Measurements from ENCODE around the gene RYR3. TPM values are rescaled to one million over a fixed set of nuclear protein-coding genes. Genes with fewer than 3 reads are reported as not detected.

The RYR3 gene
- total RNA-seq, 2 experiments from 2014 or later = not detected

DNA sequence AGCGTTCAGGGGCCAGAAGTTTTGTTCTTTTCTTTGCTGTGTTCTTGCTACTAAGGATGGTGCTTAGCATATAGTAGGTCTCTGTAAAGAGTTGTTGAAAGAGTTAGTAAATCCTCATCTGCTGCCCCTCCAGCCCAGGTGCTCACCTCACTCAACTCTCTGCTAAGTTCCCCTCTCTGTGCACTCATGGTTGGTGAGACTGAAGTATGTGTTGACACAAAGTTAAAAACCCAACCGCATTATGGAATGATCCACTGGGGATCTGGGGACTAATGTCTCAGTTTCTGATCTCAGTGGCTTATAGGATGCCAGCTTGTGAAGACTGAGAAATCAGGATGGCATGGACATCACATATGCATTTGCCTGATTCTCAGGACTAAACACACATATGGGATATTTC, 13.8 kb downstream of the RYR3 start:
- Mint-ChIP-seq H3K27ac (no peak overlapping the region), H3K4me3 (no peak overlapping the region), H3K4me1 (peaks cover 4% of the 10 kb centered on the region), H3K9me3 (ENCODE audit: low read depth) (no peaks in the 10 kb centered on the region), H3K36me3 (ENCODE audit: low read depth) (no peaks in the 10 kb centered on the region), H3K27me3 (peaks cover 21% of the 10 kb centered on the region)
- CTCF ChIA-PET = no interaction called here
- POLR2A ChIA-PET = no interaction called here
- intact Hi-C loops (cut with DNase I, micrococcal nuclease) = no loop called here
- no peak for ATAC-seq
- DNase-seq = no peak

GRCh38 chr15:33326908-33327307, 16.1 kb downstream of the RYR3 start:
- intact Hi-C loops (cut with DNase I, micrococcal nuclease) = no loop called here
- H3K9me3 Mint-ChIP-seq (ENCODE audit: low read depth) = no peaks in the 10 kb centered on the region
- H3K27ac Mint-ChIP-seq = no peak overlapping the region
- POLR2A ChIA-PET = no interaction called here
- H3K36me3 Mint-ChIP-seq (ENCODE audit: low read depth) = no peaks in the 10 kb centered on the region
- peaks cover 4% of the 10 kb centered on the region for H3K4me1 Mint-ChIP-seq
- CTCF ChIA-PET = interaction anchor here (1.0 kb wide), 1 partner anchor 12 kb away, joined by 3 read pairs; no protein-coding TSS in a partner anchor
- H3K4me3 Mint-ChIP-seq = no peak overlapping the region
- H3K27me3 Mint-ChIP-seq = peaks cover 31% of the 10 kb centered on the region
- DNase-seq = no peak
- no peak for ATAC-seq

DNA sequence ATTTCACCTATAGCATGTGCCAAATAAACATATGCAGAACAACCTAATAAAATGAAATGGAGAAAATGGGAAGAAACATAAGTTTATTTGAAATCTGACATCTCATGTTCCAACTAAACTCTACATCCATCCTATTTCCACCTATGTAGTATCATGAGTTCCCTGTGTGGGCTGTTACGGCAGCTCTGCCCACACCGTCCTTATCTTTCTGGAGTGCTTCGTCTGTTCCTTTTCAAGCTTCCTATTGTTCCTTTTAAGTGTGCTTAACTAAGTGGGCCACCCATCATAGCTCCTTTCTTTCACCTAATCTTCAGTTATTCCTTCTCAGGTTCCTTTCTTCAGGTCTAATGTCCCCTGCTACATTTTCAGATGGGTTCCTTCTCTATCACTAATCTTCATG, 17.3 kb downstream of the RYR3 start:
- Mint-ChIP-seq H3K36me3 (ENCODE audit: low read depth) (no peaks in the 10 kb centered on the region), H3K9me3 (ENCODE audit: low read depth) (no peaks in the 10 kb centered on the region), H3K4me3 (no peak overlapping the region), H3K27ac (no peak overlapping the region), H3K4me1 (peaks cover 4% of the 10 kb centered on the region), H3K27me3 (peaks cover 34% of the 10 kb centered on the region)
- ChIA-PET CTCF (interaction anchor here (1.0 kb wide), 1 partner anchor 13 kb away, joined by 3 read pairs; no protein-coding TSS in a partner anchor), POLR2A (no interaction called here)
- intact Hi-C loops (cut with DNase I, micrococcal nuclease) = no loop called here
- DNase-seq = no peak
- no peak for ATAC-seq

DNA sequence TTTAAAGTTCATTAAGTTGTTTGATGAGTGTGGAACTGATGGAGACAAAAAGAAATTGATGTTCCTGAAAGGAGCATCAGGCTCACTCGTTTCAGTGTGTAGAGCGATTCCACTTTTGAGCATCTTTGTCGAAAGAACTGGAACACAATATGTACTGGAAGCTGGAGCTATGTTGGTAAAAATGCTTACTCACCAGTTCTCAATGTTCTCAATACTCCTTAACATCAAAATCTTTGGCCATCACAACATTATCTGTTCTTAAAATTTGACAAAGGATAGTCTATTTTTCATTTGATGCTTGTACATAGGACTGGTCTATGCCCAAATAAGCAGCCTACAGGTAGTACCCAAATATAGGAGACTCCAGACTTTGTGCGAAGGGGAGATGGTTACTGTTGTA, 18.7 kb downstream of the RYR3 start:
- H3K4me3 Mint-ChIP-seq = no peak overlapping the region
- intact Hi-C loops (cut with DNase I, micrococcal nuclease) = no loop called here
- POLR2A ChIA-PET = no interaction called here

DNA sequence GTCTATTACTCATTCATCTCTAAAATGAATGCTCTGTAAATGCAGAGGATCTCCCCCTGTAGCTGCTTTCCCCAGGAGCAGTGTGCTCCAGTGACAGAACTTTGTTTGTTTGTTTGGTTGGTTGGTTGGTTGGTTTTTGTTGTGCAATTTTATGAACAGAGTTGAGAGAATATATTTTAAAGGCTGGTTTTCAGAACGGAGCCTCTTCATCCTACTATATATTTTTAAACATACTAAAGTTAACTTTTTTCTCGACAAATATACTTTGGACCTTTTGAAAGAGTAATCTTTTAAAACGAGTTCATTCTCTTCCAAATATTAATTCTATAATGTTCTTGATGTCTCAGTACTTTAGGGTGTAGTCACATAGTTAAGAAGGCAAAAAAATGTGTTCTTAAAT, 20.2 kb downstream of the RYR3 start:
- no peak overlapping the region for H3K4me3 Mint-ChIP-seq
- H3K36me3 Mint-ChIP-seq (ENCODE audit: low read depth) = no peaks in the 10 kb centered on the region
- CTCF ChIA-PET = interaction anchor here (1.5 kb wide), 1 partner anchor 8 kb away, joined by 3 read pairs; no protein-coding TSS in a partner anchor
- DNase-seq = no peak
- no peaks in the 10 kb centered on the region for H3K4me1 Mint-ChIP-seq
- H3K27me3 Mint-ChIP-seq = peaks cover 40% of the 10 kb centered on the region
- no peaks in the 10 kb centered on the region for H3K9me3 Mint-ChIP-seq (ENCODE audit: low read depth)
- H3K27ac Mint-ChIP-seq = no peak overlapping the region
- intact Hi-C loops (cut with DNase I, micrococcal nuclease) = no loop called here
- POLR2A ChIA-PET = no interaction called here
- no peak for ATAC-seq

More for the DNA sequence above, 18.7 kb downstream of the RYR3 start:
- DNase-seq = no peak
- Mint-ChIP-seq H3K27me3 (peaks cover 40% of the 10 kb centered on the region), H3K36me3 (ENCODE audit: low read depth) (no peaks in the 10 kb centered on the region), H3K27ac (no peak overlapping the region), H3K4me1 (no peaks in the 10 kb centered on the region), H3K9me3 (ENCODE audit: low read depth) (no peaks in the 10 kb centered on the region)
- no peak for ATAC-seq
- CTCF ChIA-PET = no interaction called here

- CTCF ChIA-PET = interaction anchor here (0.8 kb wide), 1 partner anchor 359 kb away, joined by 3 read pairs; no protein-coding TSS in a partner anchor
- intact Hi-C loops (cut with DNase I, micrococcal nuclease) = no loop called here
Measured at GRCh38 chr15:33341953-33342352, 31.2 kb downstream of the RYR3 start.

DNA sequence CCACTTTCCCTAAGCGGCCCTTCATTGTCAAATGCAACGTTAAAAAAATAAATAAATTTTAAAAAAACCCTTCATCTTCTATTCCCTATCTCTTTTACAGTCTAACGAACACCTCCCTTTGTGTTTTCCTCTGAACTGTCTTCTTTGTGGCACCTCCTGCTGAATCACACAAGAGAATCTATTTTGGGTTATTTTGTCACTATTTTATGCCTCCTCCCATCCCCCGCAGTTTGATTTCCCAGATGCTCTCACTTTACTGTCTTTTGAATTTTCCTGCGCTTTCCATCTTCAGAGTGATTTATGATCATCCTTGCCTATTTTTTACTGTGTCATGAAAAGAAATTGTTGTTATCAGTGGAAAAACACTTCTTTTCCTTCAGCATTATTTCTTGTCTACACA, 32.5 kb downstream of the RYR3 start:
- no peak overlapping the region for H3K4me3 Mint-ChIP-seq
- ChIA-PET POLR2A (no interaction called here), CTCF (no interaction called here)
- H3K4me1 Mint-ChIP-seq = no peaks in the 10 kb centered on the region
- DNase-seq (no peak), ATAC-seq (no peak)
- no peak overlapping the region for H3K27ac Mint-ChIP-seq
- H3K27me3 Mint-ChIP-seq = peaks cover 5% of the 10 kb centered on the region
- intact Hi-C loops (cut with DNase I, micrococcal nuclease) = no loop called here
- no peaks in the 10 kb centered on the region for H3K9me3 Mint-ChIP-seq (ENCODE audit: low read depth)
- H3K36me3 Mint-ChIP-seq (ENCODE audit: low read depth) = no peaks in the 10 kb centered on the region

More at GRCh38 chr15:33341953-33342352, 31.2 kb downstream of the RYR3 start:
- POLR2A ChIA-PET = no interaction called here
- ATAC-seq = no peak
- Mint-ChIP-seq H3K27ac (no peak overlapping the region), H3K27me3 (peaks cover 4% of the 10 kb centered on the region), H3K4me1 (no peaks in the 10 kb centered on the region), H3K4me3 (no peak overlapping the region), H3K36me3 (ENCODE audit: low read depth) (no peaks in the 10 kb centered on the region), H3K9me3 (ENCODE audit: low read depth) (no peaks in the 10 kb centered on the region)
- no peak for DNase-seq

DNA sequence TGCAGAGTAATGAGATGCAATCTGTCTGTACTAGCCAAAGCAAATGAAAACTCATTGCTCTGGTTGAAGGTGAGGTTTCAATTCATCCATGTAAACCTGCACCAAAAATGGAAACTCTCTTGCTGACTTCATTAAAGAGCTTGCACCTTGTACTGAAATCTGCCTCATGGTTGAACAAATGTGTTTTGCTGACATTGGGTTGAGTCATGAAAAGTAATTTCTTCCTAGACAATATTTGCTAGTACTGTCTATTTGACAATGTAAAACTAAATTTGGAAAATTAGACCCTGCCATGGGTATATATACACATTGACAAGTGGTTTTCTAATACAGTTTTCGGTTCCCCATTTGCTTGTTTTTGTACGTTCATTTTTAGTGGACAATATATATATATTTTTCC, 33.3 kb downstream of the RYR3 start:
- Mint-ChIP-seq H3K4me3 (no peak overlapping the region), H3K27me3 (peaks cover 7% of the 10 kb centered on the region), H3K27ac (no peak overlapping the region), H3K4me1 (no peaks in the 10 kb centered on the region), H3K9me3 (ENCODE audit: low read depth) (no peaks in the 10 kb centered on the region), H3K36me3 (ENCODE audit: low read depth) (no peaks in the 10 kb centered on the region)
- ATAC-seq (no peak), DNase-seq (no peak)
- ChIA-PET CTCF (no interaction called here), POLR2A (no interaction called here)
- intact Hi-C loops (cut with DNase I, micrococcal nuclease) = no loop called here

DNA sequence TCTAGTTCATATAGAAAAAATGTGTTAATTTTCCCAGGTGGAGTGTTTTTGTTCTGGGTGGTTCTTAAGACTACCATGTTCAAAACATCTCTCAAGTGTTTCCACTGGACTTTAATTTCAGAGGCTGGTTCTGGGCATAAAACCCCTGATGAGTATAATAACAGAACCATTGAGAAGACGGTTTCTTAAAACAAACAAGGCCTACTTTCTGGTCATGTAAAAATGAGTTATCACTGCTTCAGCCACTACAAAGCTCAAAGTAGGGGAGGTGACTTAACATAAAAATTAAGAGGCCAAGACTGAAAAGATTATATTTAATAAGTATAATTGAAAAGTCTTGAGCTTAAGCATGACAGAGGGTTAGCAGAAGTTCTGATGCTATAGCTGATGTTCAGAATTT, 33.8 kb downstream of the RYR3 start:
- Mint-ChIP-seq H3K9me3 (ENCODE audit: low read depth) (no peaks in the 10 kb centered on the region), H3K36me3 (ENCODE audit: low read depth) (no peaks in the 10 kb centered on the region), H3K4me3 (no peak overlapping the region), H3K27me3 (peaks cover 6% of the 10 kb centered on the region), H3K27ac (no peak overlapping the region), H3K4me1 (no peaks in the 10 kb centered on the region)
- intact Hi-C loops (cut with DNase I, micrococcal nuclease) = no loop called here
- DNase-seq (no peak), ATAC-seq (no peak)
- ChIA-PET CTCF (no interaction called here), POLR2A (no interaction called here)

DNA sequence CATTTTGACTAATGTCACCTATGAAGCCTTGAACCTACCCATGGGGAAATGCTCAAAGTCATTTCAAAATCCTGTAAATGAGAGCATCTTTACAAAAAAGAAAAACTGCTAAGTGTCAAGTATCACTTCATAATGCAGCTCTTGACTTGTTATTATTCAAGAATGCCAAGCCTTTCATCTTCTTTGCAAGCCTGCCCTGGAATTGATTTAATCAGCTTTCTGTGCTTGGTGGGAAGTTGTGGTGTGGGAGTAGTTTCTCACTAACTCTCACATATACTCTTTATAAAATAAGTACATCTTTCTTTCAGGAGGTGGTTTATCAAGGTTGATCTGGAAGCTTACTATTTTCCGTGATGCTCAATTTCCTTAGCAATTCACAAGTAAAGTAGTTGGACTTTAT, 43.6 kb downstream of the RYR3 start:
- Mint-ChIP-seq H3K27ac (no peak overlapping the region), H3K36me3 (ENCODE audit: low read depth) (no peaks in the 10 kb centered on the region), H3K4me3 (no peak overlapping the region), H3K9me3 (ENCODE audit: low read depth) (no peaks in the 10 kb centered on the region), H3K4me1 (no peaks in the 10 kb centered on the region), H3K27me3 (peaks cover 4% of the 10 kb centered on the region)
- DNase-seq = no peak
- POLR2A ChIA-PET = no interaction called here
- no peak for ATAC-seq
- intact Hi-C loops (cut with DNase I, micrococcal nuclease) = no loop called here
- CTCF ChIA-PET = no interaction called here

GRCh38 chr15:33357845-33358244, 47.1 kb downstream of the RYR3 start:
- no peaks in the 10 kb centered on the region for H3K4me1 Mint-ChIP-seq
- H3K9me3 Mint-ChIP-seq (ENCODE audit: low read depth) = no peaks in the 10 kb centered on the region
- H3K27ac Mint-ChIP-seq = no peak overlapping the region
- ATAC-seq (no peak), DNase-seq (no peak)
- ChIA-PET POLR2A (no interaction called here), CTCF (no interaction called here)
- H3K36me3 Mint-ChIP-seq (ENCODE audit: low read depth) = no peaks in the 10 kb centered on the region
- intact Hi-C loops (cut with DNase I, micrococcal nuclease) = no loop called here
- H3K4me3 Mint-ChIP-seq = no peak overlapping the region
- H3K27me3 Mint-ChIP-seq = peaks cover 1% of the 10 kb centered on the region

GRCh38 chr15:33358306-33358705, 47.5 kb downstream of the RYR3 start:
- Mint-ChIP-seq H3K4me3 (no peak overlapping the region), H3K9me3 (ENCODE audit: low read depth) (no peaks in the 10 kb centered on the region), H3K36me3 (ENCODE audit: low read depth) (no peaks in the 10 kb centered on the region), H3K27me3 (peaks cover 1% of the 10 kb centered on the region), H3K4me1 (no peaks in the 10 kb centered on the region), H3K27ac (no peak overlapping the region)
- intact Hi-C loops (cut with DNase I, micrococcal nuclease) = no loop called here
- ChIA-PET POLR2A (no interaction called here), CTCF (no interaction called here)
- ATAC-seq = no peak
- no peak for DNase-seq

DNA sequence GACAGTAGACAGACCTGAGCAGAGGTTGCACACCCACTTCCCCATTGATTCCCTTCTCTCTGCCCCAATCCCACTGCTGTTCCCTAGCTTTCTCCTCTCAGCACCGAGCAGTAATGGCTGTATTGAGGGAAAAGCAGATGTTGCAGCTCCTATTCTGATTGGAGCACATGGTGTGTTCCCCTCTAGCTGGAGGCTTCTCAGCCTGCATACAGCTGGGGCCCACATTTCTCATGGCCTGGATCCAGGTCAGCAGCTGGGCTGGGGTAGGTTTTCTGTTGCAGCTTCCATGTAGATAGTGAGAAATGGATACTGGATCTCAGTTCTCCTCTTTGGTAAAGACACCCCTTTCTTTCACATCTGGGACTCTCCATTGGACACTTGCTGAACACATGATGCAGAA, 50.1 kb downstream of the RYR3 start:
- Mint-ChIP-seq H3K36me3 (ENCODE audit: low read depth) (no peaks in the 10 kb centered on the region), H3K27ac (no peak overlapping the region), H3K4me1 (no peaks in the 10 kb centered on the region), H3K9me3 (ENCODE audit: low read depth) (no peaks in the 10 kb centered on the region), H3K4me3 (no peak overlapping the region), H3K27me3 (peaks cover 8% of the 10 kb centered on the region)
- intact Hi-C loops (cut with DNase I, micrococcal nuclease) = loop anchor here in 1 of 2 experiments (10.0 kb wide), 1 partner anchor 56 kb away; no protein-coding TSS in a partner anchor
- CTCF ChIA-PET = no interaction called here
- ATAC-seq (no peak), DNase-seq (no peak)
- POLR2A ChIA-PET = interaction anchor here (0.6 kb wide), 1 partner anchor 237 kb away, joined by 3 read pairs; no protein-coding TSS in a partner anchor

Data from activated CD4-positive, alpha-beta T cell treated with anti-CD3 and anti-CD28 coated beads for 36 hours (primary cell).